HG02642 (cell line): ENCODE measurements around the gene LPCAT1.

Experiments used
- ATAC-seq: cut with Tn5 transposase; IDR thresholded peaks from one replicate; pipeline ENCODE4 v1.9.1; 2021; ENCODE audit warnings: mild to moderate bottlenecking; ENCODE audit not compliant: unreplicated experiment, poor library complexity

Gene LPCAT1

GRCh38 chr5:1555808-1556731, 32.3 kb upstream of the LPCAT1 start:
- no peak for ATAC-seq

DNA sequence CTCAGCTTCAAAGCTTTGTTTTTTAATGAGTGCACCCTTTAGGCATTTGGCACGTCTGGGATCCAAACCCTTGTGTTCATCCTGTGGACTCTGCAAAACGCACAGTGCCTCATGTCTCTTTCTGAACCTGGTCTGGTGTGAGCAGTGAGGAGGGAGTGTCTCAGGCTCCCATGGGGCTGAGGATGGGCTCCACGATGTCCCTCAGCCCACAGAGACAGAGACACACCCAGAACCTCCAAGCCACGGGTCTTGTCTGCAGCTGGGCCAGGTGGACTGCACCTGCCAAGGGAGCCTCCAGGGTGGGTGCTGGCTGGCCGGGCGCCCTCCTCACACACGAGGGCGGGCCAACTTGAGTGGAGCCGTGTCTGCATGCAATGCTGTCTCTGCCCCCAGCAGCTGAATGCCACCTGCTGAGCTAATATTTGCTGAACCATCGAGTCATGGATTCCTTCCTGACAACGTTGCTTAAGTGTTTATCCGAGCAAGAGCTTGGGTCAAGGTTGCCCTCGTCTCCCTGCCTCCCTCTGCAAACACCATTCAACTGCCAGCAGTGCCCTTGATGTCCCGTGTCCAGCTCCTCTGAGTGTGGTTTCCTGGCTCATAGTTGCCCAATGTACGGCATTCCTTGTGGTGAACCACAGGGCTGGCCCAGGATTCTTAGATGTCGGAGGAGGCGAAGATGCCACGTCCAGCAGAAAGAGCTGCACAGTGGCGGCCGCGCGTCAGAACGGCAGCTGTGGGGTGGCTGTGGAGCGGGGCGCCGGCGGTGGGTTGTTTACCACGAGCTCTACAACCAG, 31.4 kb upstream of the LPCAT1 start:
- no peak for ATAC-seq

DNA sequence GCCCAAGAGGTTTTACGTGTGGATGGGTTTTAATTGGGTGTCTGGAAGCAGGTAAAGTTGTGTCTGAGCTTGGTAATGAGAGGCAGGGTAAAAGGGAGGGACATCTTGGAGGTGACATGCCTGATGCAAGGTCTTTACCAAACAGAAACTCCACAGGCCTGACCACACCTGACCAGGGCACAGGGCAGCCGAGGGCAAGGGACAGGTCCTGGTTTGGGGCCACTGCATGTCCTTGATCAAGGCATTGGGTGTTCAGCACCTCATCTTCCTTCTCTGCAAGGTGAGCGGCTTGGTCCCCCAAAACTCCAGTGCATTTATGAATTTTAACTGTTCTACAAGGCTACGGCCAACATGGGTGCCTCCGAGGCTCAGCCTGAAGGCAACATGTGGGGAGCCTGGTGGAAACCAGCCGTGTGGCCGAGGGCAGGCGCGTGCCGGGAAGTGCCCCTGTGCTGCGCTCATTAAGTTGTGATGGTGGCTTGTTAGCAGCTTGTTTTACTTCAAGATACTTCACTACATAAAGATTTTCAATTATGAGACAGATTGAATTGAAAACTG, 30.7 kb upstream of the LPCAT1 start:
- no peak for ATAC-seq

DNA sequence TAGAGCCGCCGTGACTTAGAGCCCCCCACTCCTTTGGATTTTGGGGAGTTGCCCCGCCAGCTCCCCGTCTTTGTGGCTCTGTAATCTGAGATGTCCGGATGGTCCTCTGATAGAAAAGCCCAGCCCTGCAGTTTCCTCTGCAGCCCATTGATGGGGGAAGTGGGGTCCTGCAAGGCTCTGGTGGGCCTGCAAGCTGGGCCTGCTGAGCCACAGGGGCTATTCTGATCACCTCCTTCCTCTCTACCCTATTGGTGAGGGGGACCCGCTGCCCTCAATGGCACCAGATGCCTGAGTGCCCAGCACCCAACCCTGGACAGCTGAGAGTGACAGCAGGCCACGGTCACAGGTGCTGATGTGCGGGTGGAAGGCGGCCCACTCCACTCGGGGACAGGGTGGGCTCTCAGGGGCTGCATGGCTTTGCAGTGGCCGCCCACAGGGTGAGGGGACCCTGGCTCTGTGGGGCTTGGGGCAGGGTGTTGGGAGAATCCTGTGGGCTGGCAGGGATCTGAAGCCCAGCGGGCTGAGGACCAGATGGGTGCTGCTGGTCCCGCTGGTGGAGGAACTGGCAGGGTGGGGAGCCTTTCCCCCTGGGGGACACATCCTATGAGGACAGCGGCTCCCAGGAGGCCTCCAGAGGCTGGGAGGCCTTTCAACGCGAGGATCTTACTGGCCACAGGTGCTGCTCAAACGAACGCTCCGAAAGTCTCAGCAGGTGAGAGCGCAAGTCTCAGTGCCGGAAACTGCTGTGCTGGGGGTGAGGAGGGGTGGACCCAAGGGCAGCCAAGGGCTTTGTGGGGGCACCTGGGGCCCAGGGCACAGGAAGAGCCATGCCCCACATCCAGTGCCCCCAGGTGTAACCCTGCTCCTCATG, 30.0 kb upstream of the LPCAT1 start:
- ATAC-seq = no peak

DNA sequence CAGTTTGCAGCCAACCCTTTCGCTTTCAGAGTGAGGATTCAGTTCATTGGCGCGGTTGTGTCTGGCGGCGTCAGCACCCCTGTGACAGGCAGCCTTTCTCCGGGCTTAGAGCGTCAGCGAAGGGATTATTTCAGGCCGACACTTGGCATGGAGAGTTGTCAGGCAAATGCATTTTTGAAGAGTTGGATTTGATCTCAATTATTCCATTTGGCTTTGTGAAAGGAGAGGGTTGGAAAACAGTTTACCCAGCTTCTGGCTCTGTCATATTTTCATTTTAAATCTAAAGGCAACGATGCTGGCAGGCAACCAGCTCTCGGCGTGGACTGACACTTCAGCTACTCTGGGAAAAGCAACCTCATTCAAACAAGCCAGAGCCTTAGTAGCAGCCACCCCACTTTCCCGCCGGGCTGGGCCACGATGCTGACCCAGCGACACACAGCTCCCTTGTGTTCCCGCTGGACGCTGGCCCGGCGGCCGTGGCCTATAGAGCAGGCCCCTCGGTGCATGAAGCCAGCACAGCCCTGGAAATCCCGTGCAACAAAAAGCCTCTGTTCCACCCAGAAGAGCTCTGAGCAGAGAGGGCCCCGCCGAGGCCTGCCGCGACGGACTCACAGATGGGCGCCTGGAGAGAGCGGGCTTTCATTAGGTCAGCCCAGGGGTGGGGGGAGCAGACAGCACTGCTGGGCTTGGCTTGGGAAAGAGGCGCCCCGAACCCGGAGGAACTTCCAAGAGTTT, 28.9 kb upstream of the LPCAT1 start:
- no peak for ATAC-seq

DNA sequence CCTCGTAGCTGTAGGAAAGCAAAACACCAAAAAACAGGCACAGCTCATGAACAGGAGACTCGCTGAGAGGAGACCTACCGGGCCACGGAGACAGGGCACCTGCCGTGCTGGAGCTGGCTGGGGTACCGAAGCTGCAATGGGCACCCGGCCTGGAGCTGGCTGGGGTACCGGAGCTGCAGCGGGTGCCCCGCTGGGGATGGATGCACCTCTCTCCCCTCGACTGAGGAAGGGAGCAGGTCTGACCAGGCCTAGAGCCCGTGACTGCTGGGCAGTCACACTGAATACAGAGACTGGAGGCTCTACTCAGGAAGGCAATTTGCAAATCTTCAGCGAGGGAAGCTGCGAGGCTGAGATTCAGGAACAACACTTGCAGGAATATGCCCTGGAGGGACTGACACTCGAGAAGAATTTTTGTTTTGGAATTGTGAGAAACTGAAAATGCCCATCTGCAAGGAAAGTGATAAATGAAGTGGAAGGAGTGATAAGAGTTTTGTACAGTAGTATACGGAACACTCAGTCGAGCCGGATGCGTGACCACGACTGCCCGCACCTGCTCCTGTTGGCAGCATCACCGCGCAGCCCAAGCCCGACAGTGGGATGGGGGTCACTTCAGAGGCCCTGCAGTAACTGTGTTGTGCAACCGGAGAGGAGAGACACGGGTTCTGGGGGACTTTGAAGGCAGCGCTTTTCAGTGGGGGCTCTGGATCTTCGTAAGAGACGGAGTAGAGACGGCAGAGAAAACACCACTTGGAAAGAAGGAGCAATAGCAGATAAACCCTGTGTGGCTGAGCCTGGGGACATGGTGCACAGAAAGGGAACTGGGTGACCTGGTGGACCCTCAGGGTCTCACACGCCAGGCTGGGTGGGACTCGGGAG, 27.9 kb upstream of the LPCAT1 start:
- no peak for ATAC-seq

- no peak for ATAC-seq
Measured at GRCh38 chr5:1550287-1551076, 26.7 kb upstream of the LPCAT1 start.

- ATAC-seq = no peak
Measured at GRCh38 chr5:1549475-1550030, 25.8 kb upstream of the LPCAT1 start.

- no peak for ATAC-seq
Measured at GRCh38 chr5:1548702-1549474, 25.1 kb upstream of the LPCAT1 start.

GRCh38 chr5:1547655-1548054, 23.9 kb upstream of the LPCAT1 start:
- no peak for ATAC-seq

DNA sequence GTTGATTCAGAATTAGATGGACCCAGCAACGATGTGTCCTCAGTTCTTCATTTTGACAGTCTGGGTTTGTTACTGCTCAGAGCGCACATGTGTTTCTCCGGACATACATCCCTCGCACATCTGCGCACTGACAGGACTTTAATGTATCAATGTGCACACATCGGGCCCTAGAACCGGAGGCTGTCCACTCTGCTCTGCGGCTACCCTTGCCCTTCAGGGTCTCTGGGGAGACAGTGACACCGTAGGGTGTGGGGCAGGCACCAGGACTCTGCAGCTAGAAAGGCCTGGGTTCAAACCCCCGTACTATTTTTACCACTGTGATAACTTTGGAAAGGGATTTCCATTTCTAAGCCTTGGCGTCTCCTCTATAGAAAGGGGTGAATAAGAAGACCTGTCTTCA, 23.5 kb upstream of the LPCAT1 start:
- ATAC-seq = no peak

GRCh38 chr5:1546556-1546955, 22.8 kb upstream of the LPCAT1 start:
- ATAC-seq = no peak

DNA sequence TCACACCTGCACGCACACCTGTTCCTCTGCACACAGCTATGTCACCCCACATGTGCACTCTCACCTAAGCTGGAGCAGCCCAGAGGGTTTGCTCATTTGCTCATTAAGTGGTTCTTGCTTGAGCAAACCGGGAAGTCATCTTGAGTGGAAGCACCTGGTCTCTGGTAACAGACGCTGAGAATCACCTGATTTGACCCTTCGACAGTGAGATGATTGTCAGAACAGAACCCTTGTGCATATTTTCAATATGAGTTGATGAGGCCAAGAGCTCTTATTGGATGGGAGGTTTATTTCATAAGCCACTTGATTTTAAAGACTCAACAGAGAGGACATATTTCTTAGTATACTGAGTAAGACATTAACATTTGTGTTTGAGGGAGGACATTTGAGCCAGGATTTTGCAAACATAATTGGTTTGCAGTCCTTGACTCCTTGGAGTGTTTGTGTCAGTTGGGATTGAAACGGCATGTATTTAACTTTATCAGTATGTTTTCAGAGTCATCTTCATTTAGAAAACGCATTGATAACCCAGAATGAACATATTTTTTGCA, 22.1 kb upstream of the LPCAT1 start:
- no peak for ATAC-seq

DNA sequence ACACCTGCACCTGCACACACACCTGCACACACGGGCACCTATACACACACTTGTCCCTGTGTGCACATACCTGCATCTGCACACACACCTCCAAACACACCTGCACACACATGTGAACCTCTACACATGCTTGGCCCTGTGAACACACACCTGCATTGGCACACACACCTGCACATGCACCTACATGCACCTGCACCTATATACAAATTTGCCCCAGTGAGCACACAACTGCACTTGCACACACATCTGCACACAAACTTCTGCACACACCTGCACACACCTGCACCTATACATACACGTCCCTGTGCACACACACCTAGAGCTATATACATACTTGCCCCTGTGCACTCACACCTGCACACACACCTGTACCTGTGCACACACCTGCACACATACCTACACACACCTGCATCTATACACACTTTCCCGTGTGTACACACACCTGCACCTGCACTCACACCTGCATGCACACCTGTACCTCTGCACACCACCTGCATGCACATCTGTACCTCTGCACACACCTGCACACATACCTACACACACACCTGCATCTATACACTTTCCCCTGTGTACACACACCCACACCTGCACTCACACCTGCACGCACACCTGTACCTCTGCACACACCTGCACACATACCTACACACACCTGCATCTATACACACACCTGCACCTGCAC, 21.5 kb upstream of the LPCAT1 start:
- no peak for ATAC-seq

- ATAC-seq = no peak
Measured at GRCh38 chr5:1544294-1544961, 20.7 kb upstream of the LPCAT1 start.
